ENCODE data around the gene DCAF11.
A peak's percentile ranks its signal among the peaks of the same experiment; 100 is the strongest.

Gene DCAF11

GRCh38 chr14:24160850-24161804 is 46.5 kb downstream of the DCAF11 start, which contains the start of gene IRF9:
Gene IRF9 (plus strand): TSS chr14:24161265. CDS start chr14:24162145, 880 bp downstream.
- FAIRE-seq (peak; percentile 97), DNase-seq (ENCODE audit: insufficient read length) (peak; percentile 94)

GRCh38 chr14:24162093-24162492 is 47.5 kb downstream of the DCAF11 start:
- no peak for FAIRE-seq
- TF ChIP-seq POLR2AphosphoS5 (IDR thresholded peaks at IDR 0.05; ENCODE audit: low read depth, low read length), result no peak
- no peak for TF ChIP-seq POLR2A (IDR thresholded peaks at IDR 0.05; ENCODE audit: low read depth, low read length)
- no peak for TF ChIP-seq TAF1 (IDR thresholded peaks at IDR 0.05; ENCODE audit: borderline replicate concordance, low read depth, low read length)

More at GRCh38 chr14:24160850-24161804, 46.5 kb downstream of the DCAF11 start, which contains the start of gene IRF9:
- TF ChIP-seq POLR2AphosphoS5 (IDR thresholded peaks at IDR 0.05; ENCODE audit: low read depth, low read length) (peak; percentile 99), TAF1 (IDR thresholded peaks at IDR 0.05; ENCODE audit: borderline replicate concordance, low read depth, low read length) (peak; percentile 61), POLR2A (IDR thresholded peaks at IDR 0.05; ENCODE audit: low read depth, low read length) (peak; percentile 99)

GRCh38 chr14:24164518-24164991 is 50.0 kb downstream of the DCAF11 start:
- no peak for TF ChIP-seq TAF1 (IDR thresholded peaks at IDR 0.05; ENCODE audit: borderline replicate concordance, low read depth, low read length)
- TF ChIP-seq POLR2AphosphoS5 (IDR thresholded peaks at IDR 0.05; ENCODE audit: low read depth, low read length), result 0 out of 2 replicates have a peak, but pooled peaks have one; percentile 19
- DNase-seq (ENCODE audit: insufficient read length), result no peak
- FAIRE-seq, result no peak

More at GRCh38 chr14:24162093-24162492, 47.5 kb downstream of the DCAF11 start:
- no peak for DNase-seq (ENCODE audit: insufficient read length)

GRCh38 chr14:24165785-24166184 is 51.2 kb downstream of the DCAF11 start:
- FAIRE-seq (no peak), DNase-seq (ENCODE audit: insufficient read length) (no peak)
- TF ChIP-seq TAF1 (IDR thresholded peaks at IDR 0.05; ENCODE audit: borderline replicate concordance, low read depth, low read length) (no peak), POLR2A (IDR thresholded peaks at IDR 0.05; ENCODE audit: low read depth, low read length) (no peak; the same call in 1 of the 2 replicates), POLR2AphosphoS5 (IDR thresholded peaks at IDR 0.05; ENCODE audit: low read depth, low read length) (no peak; the same call in 1 of the 2 replicates)

- TF ChIP-seq TAF1 (IDR thresholded peaks at IDR 0.05; ENCODE audit: borderline replicate concordance, low read depth, low read length) (no peak), POLR2AphosphoS5 (IDR thresholded peaks at IDR 0.05; ENCODE audit: low read depth, low read length) (peak; percentile 86), POLR2A (IDR thresholded peaks at IDR 0.05; ENCODE audit: low read depth, low read length) (peak; percentile 77)
- DNase-seq (ENCODE audit: insufficient read length) (no peak), FAIRE-seq (no peak)
These were observed 53.0 kb downstream of the DCAF11 start for GRCh38 chr14:24167469-24168114.

- peak; percentile 54 for FAIRE-seq
- DNase-seq (ENCODE audit: insufficient read length), result peak; percentile 89
- peak; percentile 75 for TF ChIP-seq POLR2A (IDR thresholded peaks at IDR 0.05; ENCODE audit: low read depth, low read length)
- TF ChIP-seq POLR2AphosphoS5 (IDR thresholded peaks at IDR 0.05; ENCODE audit: low read depth, low read length), result peak; percentile 81; the same call in 1 of the 2 replicates
- no peak for TF ChIP-seq TAF1 (IDR thresholded peaks at IDR 0.05; ENCODE audit: borderline replicate concordance, low read depth, low read length)
These were observed 57.1 kb downstream of the DCAF11 start, which contains the start of gene REC8 for GRCh38 chr14:24171422-24172260. Gene REC8 (plus strand): TSS chr14:24172080. CDS start chr14:24172553, 473 bp downstream.

GRCh38 chr14:24172261-24172860 is 57.8 kb downstream of the DCAF11 start:
- DNase-seq (ENCODE audit: insufficient read length), result no peak
- FAIRE-seq, result no peak
- TF ChIP-seq TAF1 (IDR thresholded peaks at IDR 0.05; ENCODE audit: borderline replicate concordance, low read depth, low read length) (no peak), POLR2AphosphoS5 (IDR thresholded peaks at IDR 0.05; ENCODE audit: low read depth, low read length) (0 out of 2 replicates have a peak, but pooled peaks have one; percentile 10)

GRCh38 chr14:24172871-24173281 is 58.3 kb downstream of the DCAF11 start:
- FAIRE-seq, result no peak
- TF ChIP-seq POLR2AphosphoS5 (IDR thresholded peaks at IDR 0.05; ENCODE audit: low read depth, low read length) (0 out of 2 replicates have a peak, but pooled peaks have one; percentile 10), TAF1 (IDR thresholded peaks at IDR 0.05; ENCODE audit: borderline replicate concordance, low read depth, low read length) (no peak), POLR2A (IDR thresholded peaks at IDR 0.05; ENCODE audit: low read depth, low read length) (no peak)
- DNase-seq (ENCODE audit: insufficient read length), result no peak
